Liver (tissue), 9 donors: Measurements from ENCODE around the gene PCNX2. TPM values are rescaled to one million over a fixed set of nuclear protein-coding genes. Genes with fewer than 3 reads are reported as not detected.
A peak's percentile ranks its signal among the peaks of the same experiment; 100 is the strongest.

Source experiments
- DNase-seq: peaks from one replicate; pipeline ENCODE4 v3.0.0-alpha.2; 2017; ENCODE audit warnings: low spot score
- H3K27ac ChIP-seq, 2 donors: one replicate each; pipeline ENCODE4 v1.7.0; 2013; ENCODE audit warnings: inconsistent platforms in 2 of 2, low read length in 2 of 2, control low read depth in 1 of 2, low read depth in 1 of 2, mild to moderate bottlenecking in 1 of 2
- H3K27me3 ChIP-seq, 4 donors: one replicate each; pipeline versions ENCODE4 v1.6.1 to v1.7.0; 2013; ENCODE audit warnings: low read length in 3 of 4, inconsistent platforms in 1 of 4, mild to moderate bottlenecking in 1 of 4, moderate library complexity in 1 of 4; ENCODE audit not compliant: control insufficient read depth in 4 of 4, insufficient read depth in 4 of 4
- H3K36me3 ChIP-seq, 4 donors: one replicate each; pipeline versions ENCODE4 v1.6.1 to v1.7.0; 2013; ENCODE audit warnings: low read length in 3 of 4, mild to moderate bottlenecking in 3 of 4, low read depth in 1 of 4, moderate library complexity in 1 of 4; ENCODE audit not compliant: control insufficient read depth in 4 of 4, insufficient read depth in 3 of 4
- H3K4me1 ChIP-seq, 4 donors: one replicate each; pipeline versions ENCODE4 v1.6.1 to v1.7.0; 2013; ENCODE audit warnings: low read length in 3 of 4, mild to moderate bottlenecking in 3 of 4, moderate library complexity in 1 of 4; ENCODE audit not compliant: control insufficient read depth in 4 of 4, insufficient read depth in 4 of 4
- H3K4me3 ChIP-seq, 3 donors: one replicate each; pipeline versions ENCODE4 v1.6.1 to v1.7.0; 2013; ENCODE audit warnings: low read length in 3 of 3, control low read depth in 1 of 3, low read depth in 1 of 3, mild to moderate bottlenecking in 1 of 3
- H3K9ac ChIP-seq, 2 donors: one replicate each; pipeline ENCODE4 v1.7.0; 2013; ENCODE audit warnings: low read length in 2 of 2, mild to moderate bottlenecking in 2 of 2, moderate library complexity in 2 of 2, control low read depth in 1 of 2, low read depth in 1 of 2
- H3K9me3 ChIP-seq, 4 donors: one replicate each; pipeline versions ENCODE4 v1.6.1 to v1.7.0; 2013; ENCODE audit warnings: low read length in 3 of 4; ENCODE audit not compliant: control insufficient read depth in 4 of 4
- EGR1 ChIP-seq, 2 donors: IDR thresholded peaks; 2 replicates each; pipeline ENCODE4 v1.6.1; 2016 to 2018; ENCODE audit warnings: antibody characterized with exemption in 2 of 2, low read depth in 2 of 2
- FOXA1 ChIP-seq: IDR thresholded peaks from 2 replicates; pipeline ENCODE4 v1.6.1; 2016; ENCODE audit warnings: antibody characterized with exemption
- FOXA2 ChIP-seq: IDR thresholded peaks from 2 replicates; pipeline ENCODE4 v1.6.1; 2016; ENCODE audit warnings: antibody characterized with exemption
- GABPA ChIP-seq, 2 donors: IDR thresholded peaks in 1 of 2; conservative IDR thresholded peaks in 1 of 2; 2 replicates each; pipeline ENCODE4 v1.6.1; 2016; ENCODE audit warnings: antibody characterized with exemption in 2 of 2, mild to moderate bottlenecking in 1 of 2, moderate library complexity in 1 of 2
- HNF4A ChIP-seq, 2 donors: conservative IDR thresholded peaks; 2 replicates each; pipeline ENCODE4 v1.6.1; 2016; ENCODE audit warnings: antibody characterized with exemption in 2 of 2, mild to moderate bottlenecking in 2 of 2
- HNF4G ChIP-seq: IDR thresholded peaks from 2 replicates; pipeline ENCODE4 v1.6.1; 2016; ENCODE audit warnings: antibody characterized with exemption
- JUND ChIP-seq, 2 donors: IDR thresholded peaks; 2 replicates each; pipeline ENCODE4 v1.6.1; 2016; ENCODE audit warnings: antibody characterized with exemption in 2 of 2
- NR2F2 ChIP-seq: IDR thresholded peaks from 2 replicates; pipeline ENCODE4 v1.6.1; 2016; ENCODE audit warnings: antibody characterized with exemption
- RXRA ChIP-seq, 2 donors: IDR thresholded peaks; 2 replicates each; pipeline ENCODE4 v1.6.1; 2017 to 2018; ENCODE audit warnings: antibody characterized with exemption in 2 of 2, mild to moderate bottlenecking in 1 of 2
- SP1 ChIP-seq: IDR thresholded peaks from 2 replicates; pipeline ENCODE4 v1.6.1; 2018; ENCODE audit warnings: antibody characterized with exemption, mild to moderate bottlenecking
- TAF1 ChIP-seq: conservative IDR thresholded peaks from 2 replicates; pipeline ENCODE4 v1.6.1; 2016; ENCODE audit warnings: antibody characterized with exemption, mild to moderate bottlenecking
- YY1 ChIP-seq: IDR thresholded peaks from 2 replicates; pipeline ENCODE4 v1.6.1; 2016; ENCODE audit warnings: antibody characterized with exemption, mild to moderate bottlenecking
- WGBS: extraction: QIAGEN DNeasy Blood & Tissue Kit; methylation state at CpG from one replicate; pipeline ENCODE4 v1.1.7; 2013; 5-methylcytosine and 5-hydroxymethylcytosine counted together
- polyA plus RNA-seq, 2 donors: library from polyadenylated mRNA; stranded (reverse) in 1 of 2; unstranded in 1 of 2; fragments of 200-250 nt in 1 of 2; fragments of >200 nt in 1 of 2; fragmentation: Nextera tagmentation in 1 of 2; extraction: Ambion mirVana in 1 of 2; gene quantifications; one replicate each; pipeline versions ENCODE4 v1.2.1 to v1.2.3, GENCODE V29; 2013 to 2015
- total RNA-seq, 2 donors: library from RNA; depleted of rRNA; stranded (reverse); fragments of >200 nt; gene quantifications; one replicate each; pipeline ENCODE4 v1.2.3, GENCODE V29; 2014
- TF ChIP-seq, protein P1 (sequence below): fragments of 150-350 bp; IDR thresholded peaks from 2 replicates; pipeline ENCODE4 v1.5.1; 2017; ENCODE audit warnings: improper control_type of control experiment, low read depth, low read length; ENCODE audit not compliant: missing input control
- TF ChIP-seq, protein P2 (sequence below): IDR thresholded peaks from 2 replicates; pipeline ENCODE4 v1.6.1; 2016; ENCODE audit warnings: antibody characterized with exemption
- TF ChIP-seq, protein P3 (sequence below): IDR thresholded peaks from 2 replicates; pipeline ENCODE4 v1.6.1; 2016; ENCODE audit warnings: antibody characterized with exemption
- TF ChIP-seq, protein P4 (sequence below): IDR thresholded peaks from 2 replicates; pipeline ENCODE4 v1.6.1; 2016; ENCODE audit warnings: antibody characterized with exemption
- donor health status: healthy.
- donor health status: healthy.
- donor health status: healthy.
- donor health status: healthy.
- donor health status: healthy.

Gene PCNX2, protein sequence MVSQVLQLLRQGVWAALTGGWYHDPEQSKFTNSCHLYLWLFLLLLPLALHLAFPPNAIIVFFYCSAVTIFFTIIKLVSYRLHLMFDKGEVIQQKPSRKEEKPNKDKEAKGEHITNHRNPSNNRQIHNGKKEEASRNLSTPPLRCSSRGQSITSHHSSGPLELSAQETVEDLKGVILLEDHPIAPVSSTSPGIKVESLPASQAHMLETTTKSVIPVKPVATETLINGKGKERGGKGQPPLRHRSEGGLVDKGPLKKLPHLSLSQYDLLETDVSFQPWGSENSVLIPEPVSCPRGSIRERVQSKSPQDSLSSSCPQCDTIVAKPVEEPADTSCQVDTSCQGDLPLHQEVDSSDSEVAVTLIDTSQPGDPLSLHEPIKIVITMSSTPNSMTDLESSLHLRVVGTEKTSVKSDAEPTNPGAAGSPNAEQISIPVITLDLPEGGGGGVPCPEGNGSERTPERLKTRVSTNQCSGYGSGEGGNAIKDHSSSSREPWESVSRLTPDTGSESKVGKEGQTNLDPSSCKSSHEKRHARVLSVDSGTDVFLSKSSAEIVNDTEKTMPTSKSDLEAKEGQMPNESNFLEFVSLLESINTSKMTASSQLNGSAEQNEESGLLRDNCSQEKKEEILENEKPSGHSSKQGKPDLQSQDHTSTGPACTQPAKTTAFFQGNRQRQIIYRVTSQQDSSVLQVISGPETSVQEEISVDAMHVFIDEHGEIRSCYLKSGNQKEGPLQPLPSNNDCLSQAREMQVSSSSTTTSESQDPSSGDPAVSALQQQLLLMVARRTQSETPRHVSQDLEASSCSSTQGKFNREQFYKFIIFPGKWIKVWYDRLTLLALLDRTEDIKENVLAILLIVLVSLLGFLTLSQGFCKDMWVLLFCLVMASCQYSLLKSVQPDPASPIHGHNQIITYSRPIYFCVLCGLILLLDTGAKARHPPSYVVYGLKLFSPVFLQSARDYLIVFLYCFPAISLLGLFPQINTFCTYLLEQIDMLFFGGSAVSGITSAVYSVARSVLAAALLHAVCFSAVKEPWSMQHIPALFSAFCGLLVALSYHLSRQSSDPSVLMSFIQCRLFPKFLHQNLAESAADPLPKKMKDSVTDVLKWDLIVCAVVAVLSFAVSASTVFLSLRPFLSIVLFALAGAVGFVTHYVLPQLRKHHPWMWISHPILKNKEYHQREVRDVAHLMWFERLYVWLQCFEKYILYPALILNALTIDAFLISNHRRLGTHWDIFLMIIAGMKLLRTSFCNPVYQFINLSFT (N-terminal part only)
- total RNA-seq: 1 to 10 TPM in 1 of 2 donors, under 1 TPM in 1; 0.89 to 3.1 TPM
- under 1 TPM; 0.20 to 0.96 TPM for polyA plus RNA-seq

DNA sequence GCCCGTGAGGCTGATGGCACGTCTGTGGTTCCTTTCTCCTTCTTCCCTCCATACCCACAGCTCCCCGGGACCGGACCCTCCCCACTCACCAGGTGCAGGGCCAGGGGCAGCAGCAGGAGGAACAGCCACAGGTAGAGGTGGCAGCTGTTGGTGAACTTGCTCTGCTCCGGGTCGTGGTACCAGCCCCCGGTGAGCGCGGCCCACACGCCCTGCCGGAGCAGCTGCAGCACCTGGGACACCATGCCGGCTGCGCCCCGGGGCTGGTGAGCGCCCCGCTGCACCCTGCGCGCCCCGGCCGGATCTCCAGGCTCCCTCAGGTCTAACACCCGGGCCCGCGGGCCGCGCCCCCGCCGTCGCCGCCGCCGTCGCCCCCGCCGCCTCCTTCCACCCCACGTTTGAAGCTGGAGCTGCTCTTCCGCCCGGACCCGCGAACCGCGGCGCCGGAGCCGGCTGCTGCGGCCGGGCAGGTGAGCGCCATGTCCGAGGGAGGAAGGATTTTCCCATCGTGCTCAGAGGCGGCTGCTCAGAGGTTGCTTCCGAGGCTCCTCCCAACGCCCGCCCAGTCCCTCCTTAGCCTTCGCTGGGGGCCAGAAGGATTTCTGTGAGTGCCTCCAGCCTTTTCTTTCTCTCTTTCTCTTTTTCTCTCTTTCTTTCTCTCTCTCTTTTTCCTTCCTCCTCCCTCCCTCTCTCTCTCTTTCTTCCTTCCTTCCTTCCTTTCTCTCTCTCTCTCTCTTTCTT, at the start of gene PCNX2:
PCNX2 (minus strand) TSS at position 489 of the 738 bp plus-strand sequence; CDS start at position 242, 247 bp downstream.
- 4% methylated on average over 54 of the region's 54 CpGs for WGBS
- no peak for DNase-seq
- H3K27ac ChIP-seq: no peak within 1 kb of the TSS
- TF ChIP-seq YY1 (no peak), GABPA (IDR thresholded peaks at IDR 0.05 in 1 of 2, conservative IDR thresholded peaks at IDR 0.05 in 1 of 2) (no peak), SP1 (no peak), NR2F2 (no peak)
- TF ChIP-seq, protein P1, sequence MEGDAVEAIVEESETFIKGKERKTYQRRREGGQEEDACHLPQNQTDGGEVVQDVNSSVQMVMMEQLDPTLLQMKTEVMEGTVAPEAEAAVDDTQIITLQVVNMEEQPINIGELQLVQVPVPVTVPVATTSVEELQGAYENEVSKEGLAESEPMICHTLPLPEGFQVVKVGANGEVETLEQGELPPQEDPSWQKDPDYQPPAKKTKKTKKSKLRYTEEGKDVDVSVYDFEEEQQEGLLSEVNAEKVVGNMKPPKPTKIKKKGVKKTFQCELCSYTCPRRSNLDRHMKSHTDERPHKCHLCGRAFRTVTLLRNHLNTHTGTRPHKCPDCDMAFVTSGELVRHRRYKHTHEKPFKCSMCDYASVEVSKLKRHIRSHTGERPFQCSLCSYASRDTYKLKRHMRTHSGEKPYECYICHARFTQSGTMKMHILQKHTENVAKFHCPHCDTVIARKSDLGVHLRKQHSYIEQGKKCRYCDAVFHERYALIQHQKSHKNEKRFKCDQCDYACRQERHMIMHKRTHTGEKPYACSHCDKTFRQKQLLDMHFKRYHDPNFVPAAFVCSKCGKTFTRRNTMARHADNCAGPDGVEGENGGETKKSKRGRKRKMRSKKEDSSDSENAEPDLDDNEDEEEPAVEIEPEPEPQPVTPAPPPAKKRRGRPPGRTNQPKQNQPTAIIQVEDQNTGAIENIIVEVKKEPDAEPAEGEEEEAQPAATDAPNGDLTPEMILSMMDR: no peak
- TF ChIP-seq, protein P2, sequence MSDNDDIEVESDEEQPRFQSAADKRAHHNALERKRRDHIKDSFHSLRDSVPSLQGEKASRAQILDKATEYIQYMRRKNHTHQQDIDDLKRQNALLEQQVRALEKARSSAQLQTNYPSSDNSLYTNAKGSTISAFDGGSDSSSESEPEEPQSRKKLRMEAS: no peak
- TF ChIP-seq, protein P3, sequence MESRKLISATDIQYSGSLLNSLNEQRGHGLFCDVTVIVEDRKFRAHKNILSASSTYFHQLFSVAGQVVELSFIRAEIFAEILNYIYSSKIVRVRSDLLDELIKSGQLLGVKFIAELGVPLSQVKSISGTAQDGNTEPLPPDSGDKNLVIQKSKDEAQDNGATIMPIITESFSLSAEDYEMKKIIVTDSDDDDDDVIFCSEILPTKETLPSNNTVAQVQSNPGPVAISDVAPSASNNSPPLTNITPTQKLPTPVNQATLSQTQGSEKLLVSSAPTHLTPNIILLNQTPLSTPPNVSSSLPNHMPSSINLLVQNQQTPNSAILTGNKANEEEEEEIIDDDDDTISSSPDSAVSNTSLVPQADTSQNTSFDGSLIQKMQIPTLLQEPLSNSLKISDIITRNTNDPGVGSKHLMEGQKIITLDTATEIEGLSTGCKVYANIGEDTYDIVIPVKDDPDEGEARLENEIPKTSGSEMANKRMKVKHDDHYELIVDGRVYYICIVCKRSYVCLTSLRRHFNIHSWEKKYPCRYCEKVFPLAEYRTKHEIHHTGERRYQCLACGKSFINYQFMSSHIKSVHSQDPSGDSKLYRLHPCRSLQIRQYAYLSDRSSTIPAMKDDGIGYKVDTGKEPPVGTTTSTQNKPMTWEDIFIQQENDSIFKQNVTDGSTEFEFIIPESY: no peak
- H3K27me3 ChIP-seq: peaks cover 0 to 4% (median 0%) of the 10 kb centered on the region in 4 donors
- no peaks in the 10 kb centered on the region for H3K9me3 ChIP-seq
- peak within 1 kb of the TSS in 2 of 3 donors; percentile 3 to 82 for H3K4me3 ChIP-seq
- no peaks in the 10 kb centered on the region for H3K36me3 ChIP-seq
- no peak within 1 kb of the TSS for H3K9ac ChIP-seq
- H3K4me1 ChIP-seq: peaks cover 3 to 7% (median 5%) of the 10 kb centered on the region in 4 donors

DNA sequence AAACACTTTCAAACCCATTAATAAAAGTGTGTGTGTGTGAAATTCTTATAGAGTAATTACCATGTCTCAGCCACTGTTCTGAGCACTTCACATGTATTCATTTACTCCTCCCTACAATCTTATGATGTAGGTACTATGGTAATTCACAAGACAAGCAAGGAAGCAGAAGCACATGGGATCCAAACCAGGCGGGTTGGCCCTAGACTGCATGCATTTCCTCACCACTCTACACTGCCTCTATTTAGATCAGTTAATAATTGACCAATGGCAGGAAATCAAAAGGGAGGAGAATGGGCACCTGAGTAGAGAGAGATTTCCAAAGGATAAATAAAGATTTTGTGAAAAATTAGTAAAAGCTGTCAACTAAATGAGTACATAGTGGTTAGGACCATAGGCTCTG, 47.7 kb upstream of the PCNX2 start:
- Histone ChIP-seq H3K9me3 (no peaks in the 10 kb centered on the region), H3K36me3 (no peaks in the 10 kb centered on the region), H3K27me3 (no peaks in the 10 kb centered on the region), H3K4me3 (no peak overlapping the region), H3K4me1 (peaks cover 6 to 42% (median 27%) of the 10 kb centered on the region in 4 donors), H3K9ac (no peak overlapping the region), H3K27ac (peak overlapping the region; percentile 36 to 74)
- WGBS: 39% methylated on average over 1 of the region's 1 CpG
- no peak for DNase-seq
- TF ChIP-seq, protein P1: no peak
- TF ChIP-seq, protein P4, sequence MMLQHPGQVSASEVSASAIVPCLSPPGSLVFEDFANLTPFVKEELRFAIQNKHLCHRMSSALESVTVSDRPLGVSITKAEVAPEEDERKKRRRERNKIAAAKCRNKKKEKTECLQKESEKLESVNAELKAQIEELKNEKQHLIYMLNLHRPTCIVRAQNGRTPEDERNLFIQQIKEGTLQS: no peak
- TF ChIP-seq JUND (IDR thresholded peaks at IDR 0.05): peak in 1 of 2 donors; percentile 18
- TF ChIP-seq, protein P2: peak; percentile 76
- no peak for TF ChIP-seq FOXA2
- peak in 1 of 2 donors; percentile 33 for TF ChIP-seq GABPA (IDR thresholded peaks at IDR 0.05 in 1 of 2, conservative IDR thresholded peaks at IDR 0.05 in 1 of 2)
- TF ChIP-seq HNF4A (conservative IDR thresholded peaks at IDR 0.05): peak; percentile 17 to 40
- no peak for TF ChIP-seq HNF4G
- TF ChIP-seq EGR1 (IDR thresholded peaks at IDR 0.05; ENCODE audit: low read depth in 2 of 2): no peak
- no peak for TF ChIP-seq TAF1
- peak; percentile 55 for TF ChIP-seq YY1
- TF ChIP-seq RXRA (IDR thresholded peaks at IDR 0.05): peak in 1 of 2 donors; percentile 21
- TF ChIP-seq SP1: peak; percentile 39
- TF ChIP-seq, protein P3: no peak
- no peak for TF ChIP-seq NR2F2
- no peak for TF ChIP-seq FOXA1
